Tibial artery (tissue), 4 donors: Measurements from ENCODE around the gene RASL11A.

Experiments
- DNase-seq, 2 donors: peaks; one replicate each; pipeline ENCODE4 v3.0.0-alpha.2; 2019
- H3K27ac ChIP-seq, 2 donors: fragments of 200-600 bp; sonication (generic) in 1 of 2; 1 replicate in 1 of 2; 2 replicates in 1 of 2; pipeline ENCODE4 v1.5.1; 2018 to 2019; ENCODE audit warnings: mild to moderate bottlenecking in 1 of 2
- H3K27me3 ChIP-seq, 2 donors: fragments of 200-600 bp; sonication (generic) in 1 of 2; one replicate each; pipeline versions ENCODE4 v1.5.1 to v1.6.0; 2016 to 2019
- H3K36me3 ChIP-seq, 3 donors: fragments of 200-600 bp; sonication (generic) in 2 of 3; one replicate each; pipeline ENCODE4 v1.5.1; 2016 to 2019; ENCODE audit warnings: mild to moderate bottlenecking in 2 of 3
- H3K4me1 ChIP-seq, 4 donors: fragments of 200-600 bp; sonication (generic) in 2 of 4; 1 replicate in 3 of 4; 2 replicates in 1 of 4; pipeline ENCODE4 v1.5.1; 2016 to 2019
- H3K4me3 ChIP-seq, 2 donors: fragments of 200-600 bp; sonication (generic) in 1 of 2; 1 replicate in 1 of 2; 2 replicates in 1 of 2; pipeline ENCODE4 v1.5.1; 2018 to 2019; ENCODE audit warnings: mild to moderate bottlenecking in 2 of 2
- H3K9me3 ChIP-seq, 3 donors: fragments of 200-600 bp; sonication (generic) in 1 of 3; one replicate each; pipeline ENCODE4 v1.5.1; 2016 to 2019
- CTCF ChIP-seq, 2 experiments: fragments of 200-600 bp in 1 of 2; fragments of 450-650 bp in 1 of 2; IDR thresholded peaks; one replicate each; pipeline ENCODE4 v1.5.1; 2017 to 2019; ENCODE audit warnings: antibody characterized with exemption in 2 of 2, mild to moderate bottlenecking in 1 of 2, moderate library complexity in 1 of 2
- intact Hi-C: fragments of 100-400 bp; cut with DNase I; formaldehyde crosslinking; loops from one replicate; pipeline ENCODE4 v1.15.0; 2023; ENCODE audit warnings: low total_unique reads

The RASL11A gene

GRCh38 chr13:27279506-27279905 is 8.9 kb downstream of the RASL11A start:
- Histone ChIP-seq H3K27ac (no peak overlapping the region), H3K27me3 (no peaks in the 10 kb centered on the region), H3K4me3 (no peak overlapping the region), H3K4me1 (peaks cover 4 to 26% (median 14%) of the 10 kb centered on the region in 4 donors), H3K36me3 (no peaks in the 10 kb centered on the region), H3K9me3 (no peaks in the 10 kb centered on the region)
- no peak for TF ChIP-seq CTCF (IDR thresholded peaks at IDR 0.05)
- intact Hi-C loops: loop anchor here (5.0 kb wide), 1 partner anchor 78 kb away; no protein-coding TSS in a partner anchor
- no peak for DNase-seq

GRCh38 chr13:27280009-27280656 is 9.5 kb downstream of the RASL11A start:
- H3K4me1 ChIP-seq: peaks cover 4 to 24% (median 9%) of the 10 kb centered on the region in 4 donors
- no peak overlapping the region for H3K27ac ChIP-seq
- DNase-seq: no peak
- intact Hi-C loops: no loop called here
- TF ChIP-seq CTCF (IDR thresholded peaks at IDR 0.05): no peak
- no peaks in the 10 kb centered on the region for H3K36me3 ChIP-seq
- no peaks in the 10 kb centered on the region for H3K9me3 ChIP-seq
- no peaks in the 10 kb centered on the region for H3K27me3 ChIP-seq
- no peak overlapping the region for H3K4me3 ChIP-seq

GRCh38 chr13:27280841-27281240 is 10.2 kb downstream of the RASL11A start:
- H3K27me3 ChIP-seq: no peaks in the 10 kb centered on the region
- DNase-seq: no peak
- H3K27ac ChIP-seq: no peak overlapping the region
- no peak for TF ChIP-seq CTCF (IDR thresholded peaks at IDR 0.05)
- peaks cover 0 to 17% (median 4%) of the 10 kb centered on the region in 4 donors for H3K4me1 ChIP-seq
- no peak overlapping the region for H3K4me3 ChIP-seq
- H3K9me3 ChIP-seq: no peaks in the 10 kb centered on the region
- intact Hi-C loops: no loop called here
- H3K36me3 ChIP-seq: no peaks in the 10 kb centered on the region

GRCh38 chr13:27281420-27281819 is 10.8 kb downstream of the RASL11A start:
- no peaks in the 10 kb centered on the region for H3K27me3 ChIP-seq
- peaks cover 0 to 11% (median 0%) of the 10 kb centered on the region in 4 donors for H3K4me1 ChIP-seq
- no peaks in the 10 kb centered on the region for H3K9me3 ChIP-seq
- no peak overlapping the region for H3K4me3 ChIP-seq
- intact Hi-C loops: no loop called here
- no peaks in the 10 kb centered on the region for H3K36me3 ChIP-seq
- TF ChIP-seq CTCF (IDR thresholded peaks at IDR 0.05): no peak
- no peak overlapping the region for H3K27ac ChIP-seq
- no peak for DNase-seq

- peaks cover 0 to 13% (median under 1%) of the 10 kb centered on the region in 4 donors for H3K4me1 ChIP-seq
- no peaks in the 10 kb centered on the region for H3K9me3 ChIP-seq
- DNase-seq: peak in 1 of 2 donors; percentile 37
- H3K36me3 ChIP-seq: no peaks in the 10 kb centered on the region
- peak; percentile 41 to 55 for TF ChIP-seq CTCF (IDR thresholded peaks at IDR 0.05)
- no peak overlapping the region for H3K27ac ChIP-seq
- no peaks in the 10 kb centered on the region for H3K27me3 ChIP-seq
- no peak overlapping the region for H3K4me3 ChIP-seq
- intact Hi-C loops: loop anchor here (2.0 kb wide), 1 partner anchor 299 kb away; no protein-coding TSS in a partner anchor
Measured at GRCh38 chr13:27283906-27284493, 13.4 kb downstream of the RASL11A start.
